ENCODE data around the gene BCAS3. TPM values are rescaled to one million over a fixed set of nuclear protein-coding genes. Genes with fewer than 3 reads are reported as not detected.

Gene BCAS3
- total RNA-seq, 4 donors from 2014 or later: 21.7 to 42.2 (median 23.0) TPM

- no peak for TF ChIP-seq CTCF (IDR thresholded peaks at IDR 0.05; ENCODE audit: low read depth)
Observed at GRCh38 chr17:60724647-60725046, 47.0 kb downstream of the BCAS3 start.

- no peak for TF ChIP-seq CTCF (IDR thresholded peaks at IDR 0.05; ENCODE audit: low read depth)
Observed at GRCh38 chr17:60729854-60730253, 52.2 kb downstream of the BCAS3 start.

GRCh38 chr17:60730273-60730672 is 52.6 kb downstream of the BCAS3 start:
- no peak for TF ChIP-seq CTCF (IDR thresholded peaks at IDR 0.05; ENCODE audit: low read depth)

GRCh38 chr17:60738287-60738686 is 60.6 kb downstream of the BCAS3 start:
- TF ChIP-seq CTCF (IDR thresholded peaks at IDR 0.05; ENCODE audit: low read depth): peak; percentile 97

GRCh38 chr17:60740584-60740983 is 62.9 kb downstream of the BCAS3 start:
- peak; percentile 76 for TF ChIP-seq CTCF (IDR thresholded peaks at IDR 0.05; ENCODE audit: low read depth)

- TF ChIP-seq CTCF (IDR thresholded peaks at IDR 0.05; ENCODE audit: low read depth): no peak
Observed at GRCh38 chr17:60741031-60741430, 63.4 kb downstream of the BCAS3 start.

GRCh38 chr17:60743282-60743681 is 65.6 kb downstream of the BCAS3 start:
- no peak for TF ChIP-seq CTCF (IDR thresholded peaks at IDR 0.05; ENCODE audit: low read depth)
